GM23338 (cell line): ENCODE measurements around the gene GRAMD1B.

Experiments used
- ETS1 ChIP-seq: IDR thresholded peaks from 2 replicates; pipeline ENCODE4 v1.6.1; 2016; ENCODE audit warnings: antibody characterized with exemption
- EZH2 ChIP-seq: fragments of 200-600 bp; sonication (generic); IDR thresholded peaks from one replicate; pipeline ENCODE4 v1.8.0; 2017; ENCODE audit warnings: antibody characterized with exemption, mild to moderate bottlenecking, low read depth; ENCODE audit not compliant: unreplicated experiment
- EZH2phosphoT487 ChIP-seq: fragments of 200-600 bp; sonication (generic); IDR thresholded peaks from one replicate; pipeline ENCODE4 v1.8.1; 2018; ENCODE audit warnings: antibody characterized with exemption; ENCODE audit not compliant: unreplicated experiment
- JUNB ChIP-seq: IDR thresholded peaks from one replicate; pipeline ENCODE4 v1.6.1; 2016; ENCODE audit warnings: antibody characterized with exemption; ENCODE audit not compliant: unreplicated experiment
- POLR2AphosphoS5 ChIP-seq: IDR thresholded peaks from 2 replicates; pipeline ENCODE4 v1.6.1; 2016; ENCODE audit warnings: antibody characterized with exemption, low read depth
- STAT1 ChIP-seq: IDR thresholded peaks from one replicate; pipeline ENCODE4 v1.6.1; 2016; ENCODE audit warnings: antibody characterized with exemption; ENCODE audit not compliant: unreplicated experiment
- ZNF114 ChIP-seq: fragments of 250-450 bp; sonication (Bioruptor Pico); IDR thresholded peaks from 2 replicates; pipeline ENCODE4 v1.5.0; 2020; ENCODE audit warnings: mild to moderate bottlenecking, moderate library complexity
- TF ChIP-seq, protein P1 (sequence below), 2 experiments: fragments of 200-600 bp in 1 of 2; sonication (generic) in 1 of 2; conservative IDR thresholded peaks; 2 replicates each; pipeline versions ENCODE4 v1.5.1 to v1.6.1; 2016 to 2017; ENCODE audit warnings: antibody characterized with exemption in 2 of 2, low read depth in 2 of 2, mild to moderate bottlenecking in 2 of 2, moderate library complexity in 1 of 2
- TF ChIP-seq, protein P2 (sequence below): fragments of 250-450 bp; sonication (Bioruptor Pico); IDR thresholded peaks from 2 replicates; pipeline ENCODE4 v1.5.0; 2020; ENCODE audit warnings: mild to moderate bottlenecking, moderate library complexity

GRCh38 chr11:123381817-123382554, 48.1 kb upstream of the GRAMD1B start:
- TF ChIP-seq, protein P1, sequence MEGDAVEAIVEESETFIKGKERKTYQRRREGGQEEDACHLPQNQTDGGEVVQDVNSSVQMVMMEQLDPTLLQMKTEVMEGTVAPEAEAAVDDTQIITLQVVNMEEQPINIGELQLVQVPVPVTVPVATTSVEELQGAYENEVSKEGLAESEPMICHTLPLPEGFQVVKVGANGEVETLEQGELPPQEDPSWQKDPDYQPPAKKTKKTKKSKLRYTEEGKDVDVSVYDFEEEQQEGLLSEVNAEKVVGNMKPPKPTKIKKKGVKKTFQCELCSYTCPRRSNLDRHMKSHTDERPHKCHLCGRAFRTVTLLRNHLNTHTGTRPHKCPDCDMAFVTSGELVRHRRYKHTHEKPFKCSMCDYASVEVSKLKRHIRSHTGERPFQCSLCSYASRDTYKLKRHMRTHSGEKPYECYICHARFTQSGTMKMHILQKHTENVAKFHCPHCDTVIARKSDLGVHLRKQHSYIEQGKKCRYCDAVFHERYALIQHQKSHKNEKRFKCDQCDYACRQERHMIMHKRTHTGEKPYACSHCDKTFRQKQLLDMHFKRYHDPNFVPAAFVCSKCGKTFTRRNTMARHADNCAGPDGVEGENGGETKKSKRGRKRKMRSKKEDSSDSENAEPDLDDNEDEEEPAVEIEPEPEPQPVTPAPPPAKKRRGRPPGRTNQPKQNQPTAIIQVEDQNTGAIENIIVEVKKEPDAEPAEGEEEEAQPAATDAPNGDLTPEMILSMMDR (conservative IDR thresholded peaks at IDR 0.05; ENCODE audit: low read depth in 2 of 2) = no peak
- no peak for TF ChIP-seq POLR2AphosphoS5
- TF ChIP-seq ETS1 = no peak
- TF ChIP-seq EZH2phosphoT487 = no peak
- TF ChIP-seq EZH2 = no peak
- no peak for TF ChIP-seq STAT1
- no peak for TF ChIP-seq JUNB
- no peak for TF ChIP-seq ZNF114 (CRISPR knock-in tag)
- TF ChIP-seq, protein P2, sequence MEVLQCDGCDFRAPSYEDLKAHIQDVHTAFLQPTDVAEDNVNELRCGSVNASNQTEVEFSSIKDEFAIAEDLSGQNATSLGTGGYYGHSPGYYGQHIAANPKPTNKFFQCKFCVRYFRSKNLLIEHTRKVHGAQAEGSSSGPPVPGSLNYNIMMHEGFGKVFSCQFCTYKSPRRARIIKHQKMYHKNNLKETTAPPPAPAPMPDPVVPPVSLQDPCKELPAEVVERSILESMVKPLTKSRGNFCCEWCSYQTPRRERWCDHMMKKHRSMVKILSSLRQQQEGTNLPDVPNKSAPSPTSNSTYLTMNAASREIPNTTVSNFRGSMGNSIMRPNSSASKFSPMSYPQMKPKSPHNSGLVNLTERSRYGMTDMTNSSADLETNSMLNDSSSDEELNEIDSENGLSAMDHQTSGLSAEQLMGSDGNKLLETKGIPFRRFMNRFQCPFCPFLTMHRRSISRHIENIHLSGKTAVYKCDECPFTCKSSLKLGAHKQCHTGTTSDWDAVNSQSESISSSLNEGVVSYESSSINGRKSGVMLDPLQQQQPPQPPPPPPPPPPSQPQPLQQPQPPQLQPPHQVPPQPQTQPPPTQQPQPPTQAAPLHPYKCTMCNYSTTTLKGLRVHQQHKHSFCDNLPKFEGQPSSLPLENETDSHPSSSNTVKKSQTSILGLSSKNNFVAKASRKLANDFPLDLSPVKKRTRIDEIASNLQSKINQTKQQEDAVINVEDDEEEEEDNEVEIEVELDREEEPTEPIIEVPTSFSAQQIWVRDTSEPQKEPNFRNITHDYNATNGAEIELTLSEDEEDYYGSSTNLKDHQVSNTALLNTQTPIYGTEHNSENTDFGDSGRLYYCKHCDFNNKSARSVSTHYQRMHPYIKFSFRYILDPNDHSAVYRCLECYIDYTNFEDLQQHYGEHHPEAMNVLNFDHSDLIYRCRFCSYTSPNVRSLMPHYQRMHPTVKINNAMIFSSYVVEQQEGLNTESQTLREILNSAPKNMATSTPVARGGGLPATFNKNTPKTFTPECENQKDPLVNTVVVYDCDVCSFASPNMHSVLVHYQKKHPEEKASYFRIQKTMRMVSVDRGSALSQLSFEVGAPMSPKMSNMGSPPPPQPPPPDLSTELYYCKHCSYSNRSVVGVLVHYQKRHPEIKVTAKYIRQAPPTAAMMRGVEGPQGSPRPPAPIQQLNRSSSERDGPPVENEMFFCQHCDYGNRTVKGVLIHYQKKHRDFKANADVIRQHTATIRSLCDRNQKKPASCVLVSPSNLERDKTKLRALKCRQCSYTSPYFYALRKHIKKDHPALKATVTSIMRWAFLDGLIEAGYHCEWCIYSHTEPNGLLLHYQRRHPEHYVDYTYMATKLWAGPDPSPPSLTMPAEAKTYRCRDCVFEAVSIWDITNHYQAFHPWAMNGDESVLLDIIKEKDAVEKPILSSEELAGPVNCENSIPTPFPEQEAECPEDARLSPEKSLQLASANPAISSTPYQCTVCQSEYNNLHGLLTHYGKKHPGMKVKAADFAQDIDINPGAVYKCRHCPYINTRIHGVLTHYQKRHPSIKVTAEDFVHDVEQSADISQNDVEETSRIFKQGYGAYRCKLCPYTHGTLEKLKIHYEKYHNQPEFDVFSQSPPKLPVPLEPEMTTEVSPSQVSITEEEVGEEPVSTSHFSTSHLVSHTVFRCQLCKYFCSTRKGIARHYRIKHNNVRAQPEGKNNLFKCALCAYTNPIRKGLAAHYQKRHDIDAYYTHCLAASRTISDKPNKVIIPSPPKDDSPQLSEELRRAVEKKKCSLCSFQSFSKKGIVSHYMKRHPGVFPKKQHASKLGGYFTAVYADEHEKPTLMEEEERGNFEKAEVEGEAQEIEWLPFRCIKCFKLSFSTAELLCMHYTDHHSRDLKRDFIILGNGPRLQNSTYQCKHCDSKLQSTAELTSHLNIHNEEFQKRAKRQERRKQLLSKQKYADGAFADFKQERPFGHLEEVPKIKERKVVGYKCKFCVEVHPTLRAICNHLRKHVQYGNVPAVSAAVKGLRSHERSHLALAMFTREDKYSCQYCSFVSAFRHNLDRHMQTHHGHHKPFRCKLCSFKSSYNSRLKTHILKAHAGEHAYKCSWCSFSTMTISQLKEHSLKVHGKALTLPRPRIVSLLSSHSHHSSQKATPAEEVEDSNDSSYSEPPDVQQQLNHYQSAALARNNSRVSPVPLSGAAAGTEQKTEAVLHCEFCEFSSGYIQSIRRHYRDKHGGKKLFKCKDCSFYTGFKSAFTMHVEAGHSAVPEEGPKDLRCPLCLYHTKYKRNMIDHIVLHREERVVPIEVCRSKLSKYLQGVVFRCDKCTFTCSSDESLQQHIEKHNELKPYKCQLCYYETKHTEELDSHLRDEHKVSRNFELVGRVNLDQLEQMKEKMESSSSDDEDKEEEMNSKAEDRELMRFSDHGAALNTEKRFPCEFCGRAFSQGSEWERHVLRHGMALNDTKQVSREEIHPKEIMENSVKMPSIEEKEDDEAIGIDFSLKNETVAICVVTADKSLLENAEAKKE (CRISPR knock-in tag) = no peak
